Liver (tissue), 3 donors: ENCODE results near the gene MAP1LC3B2.

Experiments used
- EGR1 ChIP-seq, 2 donors: IDR thresholded peaks; 2 replicates each; pipeline ENCODE4 v1.6.1; 2016 to 2018; ENCODE audit warnings: antibody characterized with exemption in 2 of 2, low read depth in 2 of 2
- TAF1 ChIP-seq: conservative IDR thresholded peaks from 2 replicates; pipeline ENCODE4 v1.6.1; 2016; ENCODE audit warnings: antibody characterized with exemption, mild to moderate bottlenecking
- TF ChIP-seq, protein P1 (sequence below): fragments of 150-350 bp; IDR thresholded peaks from 2 replicates; pipeline ENCODE4 v1.5.1; 2017; ENCODE audit warnings: improper control_type of control experiment, low read depth, low read length; ENCODE audit not compliant: missing input control
- TF ChIP-seq, protein P2 (sequence below): IDR thresholded peaks from 2 replicates; pipeline ENCODE4 v1.6.1; 2016; ENCODE audit warnings: antibody characterized with exemption
- TF ChIP-seq, protein P3 (sequence below): IDR thresholded peaks from 2 replicates; pipeline ENCODE4 v1.6.1; 2016; ENCODE audit warnings: antibody characterized with exemption
- TF ChIP-seq, protein P4 (sequence below): IDR thresholded peaks from 2 replicates; pipeline ENCODE4 v1.6.1; 2016; ENCODE audit warnings: antibody characterized with exemption
- donor health status: healthy.
- donor health status: healthy.

DNA sequence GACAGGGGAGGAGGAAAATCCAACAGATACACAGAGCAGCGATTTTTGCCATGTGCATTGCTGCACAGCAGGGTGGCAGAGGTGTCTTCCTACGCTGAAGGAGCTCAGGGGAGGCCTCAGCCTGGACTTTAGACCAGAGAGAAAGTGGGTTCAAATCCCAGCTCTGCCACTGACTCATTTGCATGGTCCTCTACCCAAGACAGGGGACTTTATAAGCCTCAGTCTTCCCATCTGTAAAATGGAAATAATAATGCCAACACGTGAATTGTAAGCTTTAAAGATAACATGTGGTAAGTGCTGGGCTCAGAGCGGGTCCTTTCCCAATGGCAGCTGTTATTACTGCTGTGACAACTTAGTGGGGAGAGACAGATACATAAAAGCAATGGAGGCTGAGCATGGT is 62.0 kb downstream of the MAP1LC3B2 start:
- TF ChIP-seq, protein P1, sequence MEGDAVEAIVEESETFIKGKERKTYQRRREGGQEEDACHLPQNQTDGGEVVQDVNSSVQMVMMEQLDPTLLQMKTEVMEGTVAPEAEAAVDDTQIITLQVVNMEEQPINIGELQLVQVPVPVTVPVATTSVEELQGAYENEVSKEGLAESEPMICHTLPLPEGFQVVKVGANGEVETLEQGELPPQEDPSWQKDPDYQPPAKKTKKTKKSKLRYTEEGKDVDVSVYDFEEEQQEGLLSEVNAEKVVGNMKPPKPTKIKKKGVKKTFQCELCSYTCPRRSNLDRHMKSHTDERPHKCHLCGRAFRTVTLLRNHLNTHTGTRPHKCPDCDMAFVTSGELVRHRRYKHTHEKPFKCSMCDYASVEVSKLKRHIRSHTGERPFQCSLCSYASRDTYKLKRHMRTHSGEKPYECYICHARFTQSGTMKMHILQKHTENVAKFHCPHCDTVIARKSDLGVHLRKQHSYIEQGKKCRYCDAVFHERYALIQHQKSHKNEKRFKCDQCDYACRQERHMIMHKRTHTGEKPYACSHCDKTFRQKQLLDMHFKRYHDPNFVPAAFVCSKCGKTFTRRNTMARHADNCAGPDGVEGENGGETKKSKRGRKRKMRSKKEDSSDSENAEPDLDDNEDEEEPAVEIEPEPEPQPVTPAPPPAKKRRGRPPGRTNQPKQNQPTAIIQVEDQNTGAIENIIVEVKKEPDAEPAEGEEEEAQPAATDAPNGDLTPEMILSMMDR: no peak
- TF ChIP-seq, protein P2, sequence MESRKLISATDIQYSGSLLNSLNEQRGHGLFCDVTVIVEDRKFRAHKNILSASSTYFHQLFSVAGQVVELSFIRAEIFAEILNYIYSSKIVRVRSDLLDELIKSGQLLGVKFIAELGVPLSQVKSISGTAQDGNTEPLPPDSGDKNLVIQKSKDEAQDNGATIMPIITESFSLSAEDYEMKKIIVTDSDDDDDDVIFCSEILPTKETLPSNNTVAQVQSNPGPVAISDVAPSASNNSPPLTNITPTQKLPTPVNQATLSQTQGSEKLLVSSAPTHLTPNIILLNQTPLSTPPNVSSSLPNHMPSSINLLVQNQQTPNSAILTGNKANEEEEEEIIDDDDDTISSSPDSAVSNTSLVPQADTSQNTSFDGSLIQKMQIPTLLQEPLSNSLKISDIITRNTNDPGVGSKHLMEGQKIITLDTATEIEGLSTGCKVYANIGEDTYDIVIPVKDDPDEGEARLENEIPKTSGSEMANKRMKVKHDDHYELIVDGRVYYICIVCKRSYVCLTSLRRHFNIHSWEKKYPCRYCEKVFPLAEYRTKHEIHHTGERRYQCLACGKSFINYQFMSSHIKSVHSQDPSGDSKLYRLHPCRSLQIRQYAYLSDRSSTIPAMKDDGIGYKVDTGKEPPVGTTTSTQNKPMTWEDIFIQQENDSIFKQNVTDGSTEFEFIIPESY: no peak
- no peak for TF ChIP-seq EGR1 (IDR thresholded peaks at IDR 0.05; ENCODE audit: low read depth in 2 of 2)
- no peak for TF ChIP-seq TAF1
- TF ChIP-seq, protein P3, sequence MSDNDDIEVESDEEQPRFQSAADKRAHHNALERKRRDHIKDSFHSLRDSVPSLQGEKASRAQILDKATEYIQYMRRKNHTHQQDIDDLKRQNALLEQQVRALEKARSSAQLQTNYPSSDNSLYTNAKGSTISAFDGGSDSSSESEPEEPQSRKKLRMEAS: no peak
- TF ChIP-seq, protein P4, sequence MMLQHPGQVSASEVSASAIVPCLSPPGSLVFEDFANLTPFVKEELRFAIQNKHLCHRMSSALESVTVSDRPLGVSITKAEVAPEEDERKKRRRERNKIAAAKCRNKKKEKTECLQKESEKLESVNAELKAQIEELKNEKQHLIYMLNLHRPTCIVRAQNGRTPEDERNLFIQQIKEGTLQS: no peak
